Heart left ventricle (tissue), 13 donors: ENCODE measurements around the gene PTPRM.

Source experiments
- POLR2A ChIP-seq, 2 donors: fragments of 450-650 bp; IDR thresholded peaks; one replicate each; pipeline ENCODE4 v1.6.1; 2017; ENCODE audit warnings: antibody characterized with exemption in 2 of 2, mild to moderate bottlenecking in 2 of 2, moderate library complexity in 2 of 2
- TF ChIP-seq, protein P1 (sequence below), 12 donors: fragments of 200-600 bp; sonication (generic) in 4 of 12; IDR thresholded peaks; one replicate each; pipeline versions ENCODE4 v1.5.0 to v1.8.0; 2018 to 2022; ENCODE audit warnings: antibody characterized with exemption in 12 of 12, mild to moderate bottlenecking in 5 of 12
- donor health status: ischemic (EF 13 %, LVEDD 7.1; RV severe dilation, severe dysfunction).
- donor health status: DM: no; HTN: yes; CAD: no.
- donor health status: DM: no; HTN: no; CAD: no.
- donor health status: ischemic (EF 25% LVEDD 6.9; RV normal size, moderate dysfunction).
- donor health status: ischemic (EF 25% LVEDD 5.7; RV mildly dilated, moderate dysfunction).
- donor health status: ischemic (EF 35%, LVEDD 5.7; RV mildly dilated, moderate dysfunction).
- donor health status: nonischemic (EF 11% LVEDD 7.7; RV severe dilation, severe dysfunction).
- donor health status: DM: yes; HTN: yes; CAD: no.
- donor health status: PGD.
- donor health status: ischemic (EF 29% LVEDD 5.4; RV normal size, mild dysfunction).
- donor health status: nonischemic (EF 23%, LVEDD 6.1; RV moderate dilation, normal function).

DNA sequence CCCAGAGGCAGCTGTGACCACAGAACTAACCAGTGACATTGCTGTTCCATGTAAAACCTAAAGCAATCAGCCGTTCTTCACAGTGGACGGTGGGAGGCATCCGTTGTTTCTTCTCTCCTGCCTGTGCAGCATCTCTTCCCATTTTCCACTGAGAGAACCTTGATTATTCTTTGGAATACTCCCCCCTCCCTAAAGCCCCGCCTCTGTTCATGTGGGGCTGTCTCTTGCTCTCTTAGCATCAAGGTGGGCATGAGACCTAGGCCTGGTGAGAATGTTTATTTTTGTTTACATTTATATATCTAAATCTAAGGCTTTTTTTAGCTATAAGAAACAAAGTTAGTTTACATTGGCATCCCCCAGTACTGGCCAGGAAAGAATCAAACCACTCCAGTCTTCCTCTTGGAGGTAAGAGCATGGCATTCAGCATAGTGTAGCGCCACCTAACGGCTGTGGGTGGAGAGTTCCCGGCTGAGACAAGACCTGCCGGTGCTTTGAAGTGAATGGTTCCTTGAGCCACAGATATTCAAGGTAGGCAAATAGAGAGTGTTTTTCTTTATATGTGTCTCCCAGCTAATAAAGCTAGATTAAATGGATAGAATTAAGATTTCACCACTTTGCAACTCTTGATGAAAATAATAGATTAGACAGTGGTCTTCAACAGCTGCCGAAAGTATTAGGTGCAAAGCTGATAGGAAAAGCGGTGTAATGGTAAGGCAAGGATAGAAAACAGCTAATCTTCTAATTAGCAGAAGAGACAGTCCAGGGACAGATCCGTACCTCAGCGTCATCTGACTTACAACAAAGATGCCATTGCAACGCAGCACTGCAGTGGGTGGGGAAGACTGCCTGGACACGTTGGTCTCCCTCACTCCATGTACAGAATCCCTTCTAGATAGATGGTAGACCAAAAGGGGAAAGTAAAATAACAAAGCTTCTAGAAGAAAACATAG lies 822.5 kb downstream of the PTPRM start:
- TF ChIP-seq, protein P1, sequence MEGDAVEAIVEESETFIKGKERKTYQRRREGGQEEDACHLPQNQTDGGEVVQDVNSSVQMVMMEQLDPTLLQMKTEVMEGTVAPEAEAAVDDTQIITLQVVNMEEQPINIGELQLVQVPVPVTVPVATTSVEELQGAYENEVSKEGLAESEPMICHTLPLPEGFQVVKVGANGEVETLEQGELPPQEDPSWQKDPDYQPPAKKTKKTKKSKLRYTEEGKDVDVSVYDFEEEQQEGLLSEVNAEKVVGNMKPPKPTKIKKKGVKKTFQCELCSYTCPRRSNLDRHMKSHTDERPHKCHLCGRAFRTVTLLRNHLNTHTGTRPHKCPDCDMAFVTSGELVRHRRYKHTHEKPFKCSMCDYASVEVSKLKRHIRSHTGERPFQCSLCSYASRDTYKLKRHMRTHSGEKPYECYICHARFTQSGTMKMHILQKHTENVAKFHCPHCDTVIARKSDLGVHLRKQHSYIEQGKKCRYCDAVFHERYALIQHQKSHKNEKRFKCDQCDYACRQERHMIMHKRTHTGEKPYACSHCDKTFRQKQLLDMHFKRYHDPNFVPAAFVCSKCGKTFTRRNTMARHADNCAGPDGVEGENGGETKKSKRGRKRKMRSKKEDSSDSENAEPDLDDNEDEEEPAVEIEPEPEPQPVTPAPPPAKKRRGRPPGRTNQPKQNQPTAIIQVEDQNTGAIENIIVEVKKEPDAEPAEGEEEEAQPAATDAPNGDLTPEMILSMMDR (IDR thresholded peaks at IDR 0.05), result peak; percentile 56 to 84 (median 76)
- no peak for TF ChIP-seq POLR2A (IDR thresholded peaks at IDR 0.05)
